GM19238 (cell line): Measurements from ENCODE around the gene MSANTD7.
"Not testable (repeated sequence)": the region's sequence is repeated elsewhere in the genome, so short reads cannot be mapped to it uniquely, and the experiment has no call there.

Experiments
- DNase-seq: peaks from one replicate; pipeline ENCODE4 v3.0.0; 2011; ENCODE audit warnings: low spot score; ENCODE audit not compliant: insufficient read length

The MSANTD7 gene

GRCh38 chr10:14837003-14837756, 926 bp upstream of the MSANTD7 start:
- DNase-seq: no peak

- DNase-seq: peak; percentile 22
Observed at GRCh38 chr10:14838582-14839304, 637 bp downstream of the MSANTD7 start.

GRCh38 chr10:14839305-14839695, 1.2 kb downstream of the MSANTD7 start:
- no peak for DNase-seq

GRCh38 chr10:14840178-14840577, 2.1 kb downstream of the MSANTD7 start:
- DNase-seq: no peak

- no peak for DNase-seq
Observed at GRCh38 chr10:14843327-14843988, 5.4 kb downstream of the MSANTD7 start.

- no peak for DNase-seq
Observed at GRCh38 chr10:14844948-14845347, 6.8 kb downstream of the MSANTD7 start.

GRCh38 chr10:14852236-14852635, 14.1 kb downstream of the MSANTD7 start:
- DNase-seq: no peak

GRCh38 chr10:14855453-14855852, 17.3 kb downstream of the MSANTD7 start:
- no peak for DNase-seq

GRCh38 chr10:14858338-14858960, 20.3 kb downstream of the MSANTD7 start:
- DNase-seq: no peak

GRCh38 chr10:14859043-14859442, 20.9 kb downstream of the MSANTD7 start:
- no peak for DNase-seq

- no peak for DNase-seq
Observed at GRCh38 chr10:14859775-14860174, 21.7 kb downstream of the MSANTD7 start.

GRCh38 chr10:14860791-14861190, 22.7 kb downstream of the MSANTD7 start:
- no peak for DNase-seq

GRCh38 chr10:14864466-14864865, 26.4 kb downstream of the MSANTD7 start:
- DNase-seq: not testable (repeated sequence)

GRCh38 chr10:14864871-14865270, 26.8 kb downstream of the MSANTD7 start:
- not testable (repeated sequence) for DNase-seq

- no peak for DNase-seq
Observed at GRCh38 chr10:14873090-14873760, 35.1 kb downstream of the MSANTD7 start.

GRCh38 chr10:14875941-14876340, 37.8 kb downstream of the MSANTD7 start:
- no peak for DNase-seq

GRCh38 chr10:14876764-14877163, 38.7 kb downstream of the MSANTD7 start:
- no peak for DNase-seq

GRCh38 chr10:14878266-14879123, 40.4 kb downstream of the MSANTD7 start, which contains the start of gene SUV39H2:
Gene SUV39H2, plus strand, starts transcription at chr10:14878866. Its CDS starts 23 bp downstream, at chr10:14878889.
- peak; percentile 98 for DNase-seq

GRCh38 chr10:14879124-14879927, 41.2 kb downstream of the MSANTD7 start:
- DNase-seq: peak; percentile 30

GRCh38 chr10:14879928-14880193, 41.8 kb downstream of the MSANTD7 start:
- DNase-seq: no peak
